Central memory CD8-positive, alpha-beta T cell (primary cell): ENCODE data around the gene TMX4.
"Not testable (repeated sequence)": the region's sequence is repeated elsewhere in the genome, so short reads cannot be mapped to it uniquely, and the experiment has no call there.

Source experiments
- ATAC-seq: fragments of 150-1000 bp; cut with Tn5 transposase; replicated peaks from 2 replicates; pipeline ENCODE4 v1.10.0; 2022; ENCODE audit warnings: mild to moderate bottlenecking, moderate FRiP score, moderate number of reproducible peaks; ENCODE audit not compliant: poor library complexity, severe bottlenecking; ENCODE audit errors: extremely low read depth
- DNase-seq, 2 donors: peaks; one replicate each; pipeline ENCODE4 v3.0.0; 2021; ENCODE audit warnings: low spot score in 2 of 2
- H3K27ac Mint-ChIP-seq: one replicate; pipeline ENCODE4 v1.8.0; 2022; ENCODE audit warnings: low read depth, mild to moderate bottlenecking, moderate library complexity, mixed read lengths
- H3K27me3 Mint-ChIP-seq: one replicate; pipeline ENCODE4 v1.8.0; 2022; ENCODE audit warnings: mixed read lengths
- H3K36me3 Mint-ChIP-seq: one replicate; pipeline ENCODE4 v1.8.0; 2022; ENCODE audit warnings: mild to moderate bottlenecking, moderate library complexity, mixed read lengths; ENCODE audit not compliant: insufficient read depth
- H3K4me1 Mint-ChIP-seq: one replicate; pipeline ENCODE4 v1.8.0; 2022; ENCODE audit warnings: mixed read lengths
- H3K4me3 Mint-ChIP-seq: one replicate; pipeline ENCODE4 v1.8.0; 2022; ENCODE audit warnings: mild to moderate bottlenecking, moderate library complexity, mixed read lengths
- H3K9me3 Mint-ChIP-seq: one replicate; pipeline ENCODE4 v1.8.0; 2022; ENCODE audit warnings: mixed read lengths

The TMX4 gene

DNA sequence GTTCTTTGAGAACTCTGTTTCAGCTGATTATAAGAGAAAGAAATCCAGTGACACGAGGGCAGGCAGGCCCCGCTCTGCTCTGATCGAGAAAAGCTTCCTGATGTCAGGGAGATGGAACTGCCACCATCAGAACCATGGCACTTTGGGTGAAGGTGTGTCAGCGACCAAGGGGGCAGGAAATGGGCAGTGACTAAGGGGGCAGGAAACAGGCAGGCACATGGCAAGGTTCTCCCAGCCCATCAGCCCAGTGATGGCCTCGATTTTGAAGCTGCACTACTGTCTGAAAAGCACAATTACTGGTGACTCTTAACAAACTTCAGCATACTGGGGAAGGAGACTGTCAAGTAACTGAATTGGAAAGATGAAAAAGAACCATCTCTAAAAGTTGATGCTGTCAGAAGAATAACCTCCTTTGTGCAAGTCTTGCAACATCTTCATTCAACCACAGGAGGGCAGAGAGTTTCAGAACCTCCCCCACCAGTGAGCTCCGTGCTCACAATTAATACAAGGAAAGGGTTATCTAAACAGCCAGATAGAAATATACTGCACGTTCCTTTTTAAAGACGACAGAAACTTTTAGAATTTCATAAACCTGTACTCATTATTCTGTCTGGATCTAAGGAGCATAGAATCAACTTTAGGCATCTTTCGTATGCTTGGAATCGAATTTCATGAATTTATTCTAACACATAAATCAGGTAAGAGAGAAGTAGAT, 39.1 kb downstream of the TMX4 start:
- H3K4me3 Mint-ChIP-seq = no peak overlapping the region
- H3K27me3 Mint-ChIP-seq = no peaks in the 10 kb centered on the region
- ATAC-seq (no peak), DNase-seq (no peak)
- no peaks in the 10 kb centered on the region for H3K9me3 Mint-ChIP-seq
- H3K4me1 Mint-ChIP-seq = peaks cover 19% of the 10 kb centered on the region
- H3K36me3 Mint-ChIP-seq = peaks cover 41% of the 10 kb centered on the region
- peak overlapping the region; percentile 56 for H3K27ac Mint-ChIP-seq

DNA sequence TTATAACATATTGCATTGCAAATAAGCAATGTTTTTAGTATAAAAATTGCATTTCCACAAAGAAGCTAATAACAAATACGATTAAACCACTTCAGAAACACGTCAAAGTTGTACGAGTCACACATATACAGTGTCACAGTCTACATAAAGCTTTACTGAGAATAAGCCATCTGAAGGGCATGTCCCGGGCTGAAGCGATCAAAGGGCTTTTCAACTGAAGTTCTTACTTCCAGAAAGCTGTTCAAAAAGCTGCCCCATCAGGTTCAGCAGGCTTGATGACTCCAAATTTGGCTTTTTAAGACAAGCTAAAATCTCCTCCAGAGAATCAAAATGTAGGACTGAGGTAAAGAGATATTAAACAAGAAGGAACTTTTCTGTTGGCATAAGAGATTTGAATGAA, 41.9 kb downstream of the TMX4 start:
- no peaks in the 10 kb centered on the region for H3K9me3 Mint-ChIP-seq
- H3K4me3 Mint-ChIP-seq = no peak overlapping the region
- no peaks in the 10 kb centered on the region for H3K27me3 Mint-ChIP-seq
- no peak overlapping the region for H3K27ac Mint-ChIP-seq
- peaks cover 27% of the 10 kb centered on the region for H3K36me3 Mint-ChIP-seq
- no peak for DNase-seq
- H3K4me1 Mint-ChIP-seq = peaks cover 19% of the 10 kb centered on the region
- ATAC-seq = no peak

DNA sequence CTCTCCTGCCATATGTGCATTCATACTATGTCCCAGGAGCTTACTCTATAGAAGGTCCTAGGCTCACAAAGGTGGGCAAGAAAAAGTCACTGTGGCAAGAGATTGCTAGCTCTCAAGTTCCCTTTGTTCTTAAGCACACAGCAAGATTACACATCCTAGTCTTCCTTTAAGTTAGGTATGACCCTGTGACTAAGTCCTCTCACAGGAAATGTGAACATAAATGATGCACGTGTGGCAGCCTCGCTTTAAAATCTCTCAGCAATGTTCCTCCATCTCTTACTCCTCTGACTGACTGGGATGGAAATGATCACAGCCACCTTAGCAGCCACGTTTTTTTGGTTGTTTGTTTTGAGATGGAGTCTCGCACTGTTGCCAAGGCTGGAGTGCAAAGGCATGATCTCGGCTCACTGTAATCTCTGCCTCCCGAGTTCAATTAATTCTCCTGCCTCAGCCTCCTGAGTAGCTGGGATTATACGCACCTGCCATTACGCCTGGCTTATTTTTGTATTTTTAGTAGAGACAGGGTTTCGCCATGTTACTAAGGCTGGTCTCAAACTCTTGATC, 43.6 kb downstream of the TMX4 start:
- ATAC-seq = no peak
- no peak overlapping the region for H3K4me3 Mint-ChIP-seq
- H3K9me3 Mint-ChIP-seq = no peaks in the 10 kb centered on the region
- H3K27me3 Mint-ChIP-seq = no peaks in the 10 kb centered on the region
- H3K36me3 Mint-ChIP-seq = peaks cover 14% of the 10 kb centered on the region
- H3K27ac Mint-ChIP-seq = no peak overlapping the region
- DNase-seq = no peak
- peaks cover 8% of the 10 kb centered on the region for H3K4me1 Mint-ChIP-seq

DNA sequence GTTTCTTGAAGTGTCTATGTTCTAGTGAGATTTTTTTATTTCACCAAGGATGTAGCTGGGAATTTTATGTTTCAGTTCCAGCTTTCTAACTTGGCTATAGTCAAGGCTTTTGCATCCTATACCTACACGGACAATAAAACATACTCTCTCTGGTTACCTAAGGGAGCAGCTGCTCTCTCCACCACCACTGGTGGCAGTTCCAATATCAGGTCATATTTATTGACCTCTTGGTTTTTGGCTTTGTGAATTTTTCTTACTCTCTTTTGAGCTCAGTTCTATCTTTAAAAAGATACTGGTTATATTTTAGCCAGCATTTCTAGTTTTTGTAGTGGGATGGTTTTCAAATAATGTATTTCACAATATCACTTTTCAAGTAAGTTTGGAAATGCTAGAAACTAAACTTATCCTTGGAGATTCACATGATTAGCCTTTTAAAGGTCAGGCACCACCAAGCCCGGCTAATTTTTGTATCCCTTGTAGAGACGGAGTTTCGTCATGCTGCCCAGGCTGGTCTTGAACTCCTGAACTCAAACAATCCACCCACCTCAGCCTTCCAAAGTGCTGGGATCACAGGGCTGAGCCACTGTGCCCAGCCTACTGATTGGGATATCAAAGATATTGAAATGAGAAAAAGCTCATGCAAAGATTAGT, 44.7 kb downstream of the TMX4 start:
- H3K4me3 Mint-ChIP-seq = no peak overlapping the region
- DNase-seq = no peak
- H3K9me3 Mint-ChIP-seq = no peaks in the 10 kb centered on the region
- H3K27me3 Mint-ChIP-seq = no peaks in the 10 kb centered on the region
- peaks cover 12% of the 10 kb centered on the region for H3K36me3 Mint-ChIP-seq
- H3K4me1 Mint-ChIP-seq = no peaks in the 10 kb centered on the region
- no peak for ATAC-seq
- no peak overlapping the region for H3K27ac Mint-ChIP-seq

- Mint-ChIP-seq H3K4me1 (no peaks in the 10 kb centered on the region), H3K4me3 (no peak overlapping the region), H3K27me3 (no peaks in the 10 kb centered on the region), H3K9me3 (no peaks in the 10 kb centered on the region), H3K27ac (no peak overlapping the region), H3K36me3 (peaks cover 4% of the 10 kb centered on the region)
- ATAC-seq (no peak), DNase-seq (no peak)
Observed at GRCh38 chr20:7971536-7972280, 47.9 kb downstream of the TMX4 start.

DNA sequence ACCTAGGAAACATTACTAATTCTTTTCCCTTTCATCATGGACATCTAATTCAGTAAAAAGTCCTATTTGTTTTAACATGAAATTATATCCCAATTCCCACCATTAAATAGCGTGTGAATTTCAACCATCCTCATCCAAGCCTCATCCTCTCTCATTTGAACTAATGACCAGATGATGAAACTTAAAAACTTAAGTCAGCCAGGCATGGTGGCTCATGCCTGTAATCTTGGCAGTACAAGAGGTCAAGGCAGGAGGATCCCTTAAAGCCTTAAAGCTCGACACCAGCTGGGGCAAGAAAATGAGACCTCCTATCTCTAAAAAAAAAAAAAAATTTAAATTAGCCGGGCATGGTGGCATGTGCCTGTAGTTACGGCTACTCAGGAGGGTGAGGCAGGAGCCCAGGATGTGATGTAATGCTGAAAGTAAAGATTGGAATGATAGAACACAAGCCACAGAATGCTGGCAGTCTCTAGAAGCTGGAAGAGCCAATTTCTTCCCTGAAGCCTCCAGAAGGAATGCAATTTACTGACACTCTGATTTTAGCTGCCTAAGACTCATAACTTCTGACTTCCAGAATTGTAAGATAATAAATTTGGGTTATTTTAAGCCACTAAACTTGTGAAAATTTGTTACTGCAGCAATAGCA, 52.2 kb downstream of the TMX4 start:
- DNase-seq (no peak), ATAC-seq (no peak)
- no peaks in the 10 kb centered on the region for H3K9me3 Mint-ChIP-seq
- peaks cover 1% of the 10 kb centered on the region for H3K36me3 Mint-ChIP-seq
- peaks cover 9% of the 10 kb centered on the region for H3K27me3 Mint-ChIP-seq
- H3K4me3 Mint-ChIP-seq = no peak overlapping the region
- no peaks in the 10 kb centered on the region for H3K4me1 Mint-ChIP-seq
- no peak overlapping the region for H3K27ac Mint-ChIP-seq

DNA sequence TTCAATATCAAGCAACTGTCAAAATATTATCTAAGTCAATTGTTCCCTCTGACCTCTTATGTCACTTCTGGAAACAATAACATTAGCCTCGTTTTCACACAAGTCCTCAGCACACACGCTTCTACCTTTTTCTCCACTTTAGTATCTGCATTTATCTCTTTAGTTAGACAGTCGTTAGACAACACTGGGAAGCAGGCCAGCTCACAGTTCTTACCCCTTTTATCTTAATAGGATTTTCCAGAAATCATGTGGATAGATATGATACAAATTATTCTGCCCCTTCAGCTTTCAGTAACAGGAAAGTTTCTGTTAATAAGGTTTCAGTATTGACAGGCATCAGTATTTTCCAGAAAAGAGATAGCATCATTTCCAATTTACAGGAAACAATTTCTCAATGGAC, 53.4 kb downstream of the TMX4 start:
- DNase-seq (no peak), ATAC-seq (no peak)
- H3K27ac Mint-ChIP-seq = no peak overlapping the region
- H3K4me1 Mint-ChIP-seq = no peaks in the 10 kb centered on the region
- H3K27me3 Mint-ChIP-seq = peaks cover 13% of the 10 kb centered on the region
- H3K36me3 Mint-ChIP-seq = no peaks in the 10 kb centered on the region
- no peak overlapping the region for H3K4me3 Mint-ChIP-seq
- no peaks in the 10 kb centered on the region for H3K9me3 Mint-ChIP-seq

- Mint-ChIP-seq H3K9me3 (peaks cover 7% of the 10 kb centered on the region), H3K4me3 (no peak overlapping the region), H3K27me3 (peaks cover 78% of the 10 kb centered on the region), H3K4me1 (no peaks in the 10 kb centered on the region), H3K27ac (no peak overlapping the region), H3K36me3 (no peaks in the 10 kb centered on the region)
- DNase-seq (no peak), ATAC-seq (no peak)
Observed at GRCh38 chr20:7959484-7959883, 60.1 kb downstream of the TMX4 start.

DNA sequence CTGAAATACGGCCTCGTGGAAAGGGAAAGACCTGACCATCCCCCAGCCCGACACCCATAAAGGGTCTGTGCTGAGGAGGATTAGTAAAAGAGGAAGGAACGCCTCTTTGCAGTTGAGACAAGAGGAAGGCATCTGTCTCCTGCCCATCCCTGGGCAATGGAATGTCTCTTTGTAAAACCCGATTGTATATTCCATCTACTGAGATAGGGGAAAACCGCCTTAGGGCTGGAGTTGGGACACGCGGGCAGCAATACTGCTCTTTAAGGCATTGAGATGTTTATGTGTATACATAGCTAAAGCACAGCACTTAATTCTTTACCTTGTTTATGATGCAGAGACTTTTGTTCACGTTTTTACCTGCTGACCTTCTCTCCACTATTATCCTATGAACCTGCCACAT, 63.0 kb downstream of the TMX4 start:
- not testable (repeated sequence) for H3K4me1 Mint-ChIP-seq, DNase-seq, ATAC-seq, H3K27ac Mint-ChIP-seq, H3K36me3 Mint-ChIP-seq, H3K4me3 Mint-ChIP-seq
- H3K27me3 Mint-ChIP-seq = peaks cover 92% of the 10 kb centered on the region
- H3K9me3 Mint-ChIP-seq = peaks cover 13% of the 10 kb centered on the region

GRCh38 chr20:7950387-7950786, 69.2 kb downstream of the TMX4 start:
- peaks cover 69% of the 10 kb centered on the region for H3K27me3 Mint-ChIP-seq
- no peak overlapping the region for H3K27ac Mint-ChIP-seq
- H3K4me3 Mint-ChIP-seq = no peak overlapping the region

DNA sequence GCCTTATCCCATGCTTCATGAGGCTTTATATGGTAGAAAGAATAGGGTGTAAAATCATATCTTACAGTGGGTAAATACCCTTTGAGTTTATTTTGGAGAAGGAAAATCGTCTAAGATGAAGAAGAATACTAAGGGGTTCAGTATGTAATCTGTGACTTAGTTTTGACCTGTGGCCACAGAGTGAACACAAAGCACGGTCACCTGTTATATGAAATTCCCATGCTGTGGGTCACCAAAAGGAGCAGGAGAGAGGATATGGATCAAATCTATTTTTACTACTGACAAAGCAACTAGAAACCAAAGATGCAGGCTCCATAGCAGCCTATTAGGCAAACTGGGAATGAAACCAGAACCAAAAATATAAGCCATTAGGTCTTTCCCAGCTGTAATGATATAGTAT, 75.7 kb downstream of the TMX4 start:
- Mint-ChIP-seq H3K4me1 (no peaks in the 10 kb centered on the region), H3K27ac (no peak overlapping the region), H3K27me3 (peaks cover 24% of the 10 kb centered on the region), H3K4me3 (no peak overlapping the region), H3K9me3 (peaks cover 12% of the 10 kb centered on the region), H3K36me3 (no peaks in the 10 kb centered on the region)
- ATAC-seq (no peak), DNase-seq (no peak)

More at GRCh38 chr20:7950387-7950786, 69.2 kb downstream of the TMX4 start:
- Mint-ChIP-seq H3K36me3 (no peaks in the 10 kb centered on the region), H3K4me1 (no peaks in the 10 kb centered on the region), H3K9me3 (peaks cover 18% of the 10 kb centered on the region)
- DNase-seq (no peak), ATAC-seq (no peak)

DNA sequence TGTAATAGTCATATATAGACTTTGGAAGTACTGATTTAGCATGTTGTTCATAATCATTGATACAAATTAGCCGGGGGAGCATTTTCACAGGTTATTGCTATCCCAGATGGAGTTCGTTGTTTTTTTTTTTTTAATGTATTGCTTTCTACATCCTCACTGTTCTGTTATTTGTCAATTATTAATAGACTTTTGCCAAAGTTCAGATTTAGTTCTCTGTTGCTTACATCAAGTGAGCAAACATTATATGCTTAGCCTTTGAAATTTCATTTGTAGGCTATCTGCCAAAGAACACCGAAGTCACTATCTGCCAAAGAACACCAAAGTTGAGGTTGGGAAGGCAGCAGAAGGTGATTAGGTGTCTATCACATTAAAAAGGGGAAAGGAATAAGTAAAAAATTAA, 79.2 kb downstream of the TMX4 start, which contains the start of gene HAO1:
TSS of gene HAO1 (minus strand) at position 118 of the 400 bp plus-strand sequence. CDS start at position 82, 36 bp downstream.
- H3K36me3 Mint-ChIP-seq = no peaks in the 10 kb centered on the region
- ATAC-seq = no peak
- H3K4me3 Mint-ChIP-seq = no peak within 1 kb of the TSS
- no peak within 1 kb of the TSS for H3K27ac Mint-ChIP-seq
- no peak for DNase-seq
- H3K9me3 Mint-ChIP-seq = no peaks in the 10 kb centered on the region
- peaks cover 4% of the 10 kb centered on the region for H3K4me1 Mint-ChIP-seq
- peaks cover 8% of the 10 kb centered on the region for H3K27me3 Mint-ChIP-seq
